ENCODE results near the gene NOMO2.
"Not testable (repeated sequence)": the region's sequence is repeated elsewhere in the genome, so short reads cannot be mapped to it uniquely, and the experiment has no call there.

GRCh38 chr16:18580396-18580795 is 18.5 kb upstream of the NOMO2 start:
- not testable (repeated sequence) for TF ChIP-seq POLR2AphosphoS5, CTCF, POLR2A, EP300 (IDR thresholded peaks at IDR 0.05)

Measured in upper lobe of left lung (tissue), 4 donors.